NCI-H2081 (cell line): Measurements from ENCODE around the gene NTM.
"Not testable (repeated sequence)": the region's sequence is repeated elsewhere in the genome, so short reads cannot be mapped to it uniquely, and the experiment has no call there.

Experiments
- DNase-seq, 2 experiments: peaks; one replicate each; lab custom pipeline; 2025; lab: John Stamatoyannopoulos, UW

Gene NTM

DNA sequence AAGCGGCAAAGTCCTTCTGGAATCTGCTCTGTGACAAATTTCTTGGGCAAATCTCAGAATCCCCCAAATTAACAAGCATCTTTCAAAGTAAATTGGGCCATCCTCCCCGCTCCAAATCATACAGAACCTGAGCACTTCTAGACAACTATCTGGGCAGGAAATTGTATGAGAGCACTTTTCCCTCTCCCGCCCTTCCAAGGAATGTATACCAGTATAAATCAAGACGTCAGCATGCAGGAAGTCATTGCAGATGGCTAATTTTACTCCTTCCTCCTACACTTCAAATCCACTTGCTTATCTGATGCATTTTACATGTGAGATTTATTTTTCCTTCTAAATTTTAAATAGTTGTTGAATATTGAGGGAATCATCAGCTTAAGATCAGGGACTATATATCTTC lies 52.1 kb downstream of the NTM start:
- no peak for DNase-seq

DNA sequence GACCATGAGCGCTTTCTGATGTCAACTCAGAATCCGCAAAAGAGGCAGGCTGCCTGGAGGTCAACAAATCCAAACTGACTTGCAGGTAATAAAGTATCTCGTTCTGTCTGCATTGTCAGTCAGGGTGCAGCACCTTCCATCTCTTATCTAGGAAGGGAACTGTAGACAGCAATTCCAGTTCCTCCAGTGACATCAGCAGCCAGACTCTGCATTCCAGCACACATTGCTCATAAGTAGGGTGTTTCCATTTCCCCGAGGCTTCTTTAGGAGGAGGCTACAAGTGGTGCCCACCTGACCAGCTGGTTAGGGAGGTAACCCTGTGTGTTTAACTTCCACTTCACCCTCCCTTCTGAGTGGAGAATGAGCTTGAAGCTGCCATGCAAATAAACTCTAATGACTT lies 53.3 kb downstream of the NTM start:
- no peak for DNase-seq

DNA sequence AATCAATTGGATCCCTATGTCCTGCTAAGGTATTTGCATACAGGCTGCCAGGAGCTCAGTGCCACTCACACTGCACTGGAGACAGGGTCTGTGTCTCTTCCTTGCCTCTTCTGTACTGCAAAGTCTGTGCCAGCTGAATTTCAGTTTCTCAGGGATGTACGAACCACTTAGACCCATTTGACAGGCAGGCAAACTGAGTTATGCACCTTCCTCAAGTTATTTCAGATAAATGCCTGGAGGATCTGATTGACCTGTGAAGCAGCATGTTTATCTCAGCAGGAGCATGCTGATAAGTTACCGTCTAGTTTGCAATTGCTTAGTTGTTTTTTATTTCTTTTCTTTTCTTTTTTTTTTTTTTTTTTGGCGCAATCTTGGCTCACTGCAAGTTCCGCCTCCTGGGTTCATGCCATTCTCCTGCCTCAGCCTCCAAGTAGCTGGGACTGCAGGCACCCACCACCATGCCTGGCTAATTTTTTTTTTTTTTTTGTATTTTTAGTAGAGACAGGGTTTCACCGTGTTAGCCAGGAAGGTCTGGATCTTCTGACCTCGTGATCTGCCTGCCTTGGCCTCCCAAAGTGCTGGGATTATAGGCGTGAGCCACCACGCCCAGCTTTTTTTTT lies 54.0 kb downstream of the NTM start:
- not testable (repeated sequence) for DNase-seq

DNA sequence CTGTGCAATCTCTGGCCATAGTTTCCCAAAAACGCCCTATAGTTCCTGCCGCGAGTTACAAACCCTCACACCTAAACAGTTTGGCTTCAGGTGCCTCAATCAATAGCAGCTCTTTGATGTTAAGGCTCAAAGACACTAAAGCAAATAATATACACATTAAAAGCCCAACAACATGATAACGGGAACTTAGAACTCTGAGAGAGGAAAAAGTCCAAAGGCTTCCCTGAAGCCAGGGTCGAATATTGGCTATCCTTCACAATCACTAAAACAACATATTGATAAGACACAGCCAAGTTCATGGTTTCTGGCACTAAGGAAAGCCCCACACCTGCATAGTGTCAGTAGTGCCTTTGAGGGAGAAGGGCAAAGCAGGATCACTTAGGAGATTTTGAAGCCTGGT lies 54.9 kb downstream of the NTM start:
- DNase-seq: no peak

DNA sequence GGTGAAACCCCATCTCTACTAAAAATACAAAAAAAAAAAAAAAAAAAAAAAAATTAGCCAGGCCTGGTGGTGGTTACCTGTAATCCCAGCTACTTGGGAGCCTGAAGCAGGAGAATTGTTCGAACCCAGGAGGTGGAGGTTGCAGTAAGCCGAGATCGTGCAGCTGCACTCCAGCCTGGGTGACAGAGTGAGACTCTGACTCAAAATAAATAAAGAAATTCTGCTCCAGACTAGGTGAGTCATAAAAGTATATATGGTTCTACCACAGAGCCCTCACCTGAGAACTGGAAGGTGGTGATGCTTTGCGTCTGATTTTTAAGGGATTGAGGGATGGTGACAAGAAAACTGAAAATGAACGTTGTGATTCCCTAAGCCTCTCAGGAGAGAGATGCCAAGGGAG lies 58.4 kb downstream of the NTM start:
- no peak for DNase-seq

DNA sequence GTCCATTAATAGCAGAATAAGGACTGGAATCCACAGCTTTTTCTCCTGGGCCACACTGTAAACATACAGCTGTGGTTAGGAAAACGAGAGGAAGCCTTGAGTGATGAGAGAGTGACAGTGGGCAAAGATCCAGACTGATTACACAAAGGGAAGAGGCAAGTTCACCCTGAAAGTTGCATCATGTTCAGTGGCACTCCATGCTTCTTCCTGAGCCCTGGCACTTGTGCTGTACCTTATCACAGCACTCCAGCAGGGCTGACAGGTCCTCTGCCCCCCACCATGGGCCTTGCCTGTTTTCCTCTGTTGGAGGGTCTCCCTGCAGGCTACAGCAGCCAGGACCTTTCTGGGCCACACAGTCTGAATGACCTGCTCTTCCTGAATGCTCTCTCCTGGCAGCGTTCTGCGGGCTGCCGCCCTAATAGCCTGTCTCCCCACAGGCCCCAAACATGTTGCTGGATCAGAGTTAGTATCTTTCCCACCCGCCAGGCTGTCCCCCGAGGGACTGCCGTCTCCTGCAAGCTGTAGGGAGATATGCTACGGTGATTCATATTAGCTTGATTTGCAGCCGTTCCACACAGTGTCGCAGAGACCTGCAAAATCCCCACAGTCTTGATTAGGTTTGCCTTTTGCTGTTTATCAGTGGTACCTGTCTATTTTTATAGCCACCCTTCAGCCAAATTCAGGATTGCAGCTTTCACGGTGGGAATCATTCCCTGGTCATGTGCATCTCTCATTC lies 60.2 kb downstream of the NTM start:
- DNase-seq: no peak

DNA sequence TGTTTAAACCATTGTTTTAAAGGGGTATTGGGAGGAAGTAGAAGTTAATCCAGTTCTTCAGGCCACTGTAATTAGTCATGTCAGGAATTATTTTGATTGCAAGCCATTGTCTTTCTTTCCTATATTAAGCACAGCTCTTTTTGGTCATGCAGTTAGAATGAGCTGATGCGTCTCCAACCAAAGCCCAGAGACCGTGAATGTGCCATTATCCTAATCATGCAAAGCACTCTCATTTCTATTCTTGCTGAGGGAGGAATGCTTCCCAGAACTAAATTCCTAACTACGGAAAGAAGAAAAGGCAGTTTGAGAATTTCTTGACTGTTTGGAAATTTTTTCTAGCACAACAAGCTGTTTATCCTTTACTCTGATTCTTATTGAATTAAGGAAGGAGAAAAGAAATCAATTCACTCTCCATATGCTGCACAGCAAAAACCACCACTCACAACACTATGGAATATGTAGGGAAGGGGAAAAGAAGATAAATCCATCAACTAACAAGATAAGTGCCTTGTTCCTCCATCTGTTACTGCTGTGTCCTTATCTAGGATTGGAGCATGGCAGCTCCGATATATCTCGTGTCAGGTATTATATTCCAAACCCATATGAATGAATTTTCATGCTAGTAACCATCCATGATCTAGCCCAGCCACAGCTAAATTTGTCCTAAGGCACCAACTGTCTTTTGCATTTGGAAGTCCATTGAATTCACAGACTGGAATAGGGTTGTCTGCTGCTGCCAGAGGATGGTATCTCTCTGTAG lies 70.8 kb downstream of the NTM start:
- no peak for DNase-seq

DNA sequence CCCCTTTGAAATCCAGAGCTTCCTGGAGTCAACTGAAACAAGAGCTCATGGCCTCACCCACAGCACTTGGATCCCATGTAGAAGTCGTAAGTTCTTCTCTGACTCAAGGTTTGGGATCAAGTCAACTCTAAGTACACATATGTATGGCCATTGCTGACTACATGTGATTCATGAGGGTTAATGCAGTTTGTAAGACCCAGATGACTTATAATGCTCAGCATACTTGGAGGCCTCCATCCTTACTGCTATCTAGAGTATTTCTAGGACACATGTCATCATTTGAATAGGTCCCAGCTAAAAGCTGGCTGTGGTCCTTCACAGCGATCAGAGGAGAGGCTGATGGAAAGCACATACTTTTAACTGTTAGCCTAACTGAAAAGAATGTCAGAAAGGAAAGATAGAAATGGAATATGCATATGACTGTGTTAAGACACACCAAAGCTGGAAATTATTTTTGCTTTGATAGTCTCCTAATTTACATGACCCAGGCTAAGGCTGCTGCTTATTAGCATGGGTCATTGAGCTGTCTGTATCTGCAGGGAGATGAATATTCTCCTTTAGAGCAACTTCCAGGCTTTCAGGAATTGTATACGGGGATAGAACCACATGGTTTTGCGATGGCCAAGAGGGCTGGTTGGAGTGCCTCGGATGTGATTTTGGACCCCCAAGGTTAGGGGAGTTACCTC lies 76.3 kb downstream of the NTM start:
- no peak for DNase-seq

DNA sequence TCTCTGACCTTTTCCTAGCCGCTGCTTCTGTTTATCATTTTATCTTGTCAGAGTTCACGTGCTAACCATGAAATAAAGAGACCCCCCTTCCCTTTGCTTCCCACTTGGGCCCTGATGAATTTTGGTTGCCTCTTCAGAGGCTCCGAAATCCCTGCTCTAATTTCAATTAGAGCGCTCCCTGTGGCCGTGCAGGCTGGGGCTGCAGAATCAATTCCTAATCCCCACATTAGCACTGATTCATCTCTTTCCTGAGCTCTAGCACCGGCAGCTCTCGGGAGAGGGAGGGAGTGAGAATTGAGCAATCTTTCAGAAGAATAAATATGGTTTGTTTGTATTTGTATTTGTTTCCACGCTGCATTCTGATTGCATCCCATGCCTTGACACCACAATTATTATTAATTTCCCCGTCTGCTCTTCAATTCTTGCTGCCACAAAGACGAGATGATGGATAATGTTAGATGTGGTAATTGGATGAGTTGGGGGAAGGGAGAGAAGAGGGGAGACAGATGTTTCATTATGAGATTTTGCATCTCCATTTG lies 76.9 kb downstream of the NTM start:
- DNase-seq: no peak

DNA sequence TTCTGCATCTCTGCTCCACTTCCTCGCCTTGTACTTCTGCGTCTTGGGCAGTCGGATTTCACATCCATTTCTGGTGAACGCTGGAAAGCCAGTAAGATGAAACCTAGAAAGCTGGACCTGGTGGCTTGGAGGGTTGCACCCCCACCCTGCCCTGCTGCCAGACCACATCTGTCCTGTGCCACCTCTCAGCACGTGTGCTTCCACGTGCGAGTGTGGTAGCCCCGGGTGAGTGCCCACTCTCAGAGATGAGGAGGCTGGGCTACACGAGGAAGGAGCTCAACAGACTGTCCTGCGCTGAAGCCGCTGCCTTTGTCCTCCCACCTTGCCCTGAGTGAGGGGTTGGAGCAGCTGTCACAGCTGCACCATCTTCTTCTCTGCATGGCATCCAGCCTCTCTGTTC lies 77.5 kb downstream of the NTM start:
- no peak for DNase-seq

DNA sequence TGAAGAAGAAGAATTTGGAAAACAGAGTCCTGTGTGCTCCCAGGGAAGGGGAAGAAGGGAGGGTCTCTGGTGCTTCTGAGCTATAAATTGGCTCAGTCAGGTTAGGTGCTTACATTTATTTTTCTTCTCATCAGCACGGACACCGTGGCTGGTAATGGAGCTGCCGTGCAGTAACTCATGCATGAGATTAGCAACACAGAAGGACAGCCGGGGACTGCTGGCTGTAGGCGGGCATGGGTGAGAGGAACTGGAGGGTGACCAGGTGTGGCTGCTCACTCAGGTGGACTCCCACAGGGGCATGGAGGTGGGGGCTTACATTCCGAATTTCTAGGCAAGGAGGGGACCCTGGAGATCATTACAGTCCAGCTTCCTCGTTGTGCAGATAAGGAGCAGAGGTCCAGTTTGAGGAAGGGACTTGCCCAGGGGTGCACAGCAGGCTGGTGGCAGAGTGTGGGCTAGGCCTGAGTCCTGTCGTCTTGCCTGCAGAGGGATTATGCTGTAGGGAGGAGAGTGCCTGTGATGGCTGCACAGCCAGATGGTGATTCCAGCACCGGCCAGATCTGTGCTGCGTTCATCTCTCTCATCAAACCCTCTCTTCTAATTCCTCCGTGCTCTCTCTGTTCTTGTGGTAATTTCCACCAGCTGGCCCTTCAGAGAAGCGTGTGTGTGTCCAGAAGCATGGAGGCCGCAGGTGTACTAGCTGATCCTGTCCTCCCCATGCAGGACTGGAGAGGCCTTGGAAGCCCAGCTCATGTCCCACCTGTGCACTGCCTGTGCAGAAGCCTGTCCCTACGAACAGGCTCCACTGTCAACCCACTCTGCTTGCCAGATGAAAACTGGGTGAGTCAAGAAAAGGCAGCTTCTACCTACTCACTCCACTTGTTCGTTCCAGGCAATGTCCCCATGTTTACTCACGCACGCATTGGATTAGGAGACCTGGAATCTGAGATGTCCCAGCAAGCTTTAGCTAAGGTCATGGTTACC lies 78.9 kb downstream of the NTM start:
- DNase-seq: no peak

DNA sequence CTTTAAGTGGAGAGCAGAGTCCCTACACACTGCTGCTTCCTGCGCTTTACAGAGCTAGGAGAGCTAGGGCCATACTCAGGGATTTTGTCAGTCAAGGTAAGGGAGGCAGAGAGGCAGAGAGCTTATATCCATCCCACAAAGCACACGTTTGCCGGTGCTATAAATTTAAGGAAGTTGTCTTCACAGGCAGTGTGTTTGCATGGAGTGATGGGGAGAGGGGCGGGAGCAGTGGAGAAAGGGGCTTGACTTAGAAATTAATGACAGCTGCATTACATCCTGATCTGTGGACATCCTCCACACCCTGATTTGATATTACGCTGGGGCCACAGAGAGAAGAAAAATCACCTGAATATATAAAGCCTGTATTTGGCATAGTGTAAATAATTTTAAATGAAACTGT lies 84.1 kb downstream of the NTM start:
- no peak for DNase-seq

DNA sequence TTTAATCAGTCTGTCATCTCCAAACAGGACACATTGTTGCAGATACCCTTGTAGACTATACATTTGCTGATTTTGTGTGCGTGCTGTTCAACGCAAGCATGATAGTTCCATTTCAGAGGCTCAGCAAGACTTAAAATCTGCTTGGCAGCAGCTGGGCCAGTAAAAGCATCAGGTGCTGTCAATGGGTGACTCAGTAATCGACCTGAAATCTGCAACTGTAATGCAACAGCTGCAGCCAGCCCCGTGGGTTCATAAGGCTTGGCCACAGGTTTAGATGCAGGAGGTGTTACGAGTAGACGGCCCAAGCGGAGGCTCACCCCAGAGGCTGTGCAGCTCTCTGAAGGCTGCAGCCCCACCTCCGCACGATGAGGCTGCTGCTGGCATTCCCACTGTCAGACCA lies 84.6 kb downstream of the NTM start:
- no peak for DNase-seq

DNA sequence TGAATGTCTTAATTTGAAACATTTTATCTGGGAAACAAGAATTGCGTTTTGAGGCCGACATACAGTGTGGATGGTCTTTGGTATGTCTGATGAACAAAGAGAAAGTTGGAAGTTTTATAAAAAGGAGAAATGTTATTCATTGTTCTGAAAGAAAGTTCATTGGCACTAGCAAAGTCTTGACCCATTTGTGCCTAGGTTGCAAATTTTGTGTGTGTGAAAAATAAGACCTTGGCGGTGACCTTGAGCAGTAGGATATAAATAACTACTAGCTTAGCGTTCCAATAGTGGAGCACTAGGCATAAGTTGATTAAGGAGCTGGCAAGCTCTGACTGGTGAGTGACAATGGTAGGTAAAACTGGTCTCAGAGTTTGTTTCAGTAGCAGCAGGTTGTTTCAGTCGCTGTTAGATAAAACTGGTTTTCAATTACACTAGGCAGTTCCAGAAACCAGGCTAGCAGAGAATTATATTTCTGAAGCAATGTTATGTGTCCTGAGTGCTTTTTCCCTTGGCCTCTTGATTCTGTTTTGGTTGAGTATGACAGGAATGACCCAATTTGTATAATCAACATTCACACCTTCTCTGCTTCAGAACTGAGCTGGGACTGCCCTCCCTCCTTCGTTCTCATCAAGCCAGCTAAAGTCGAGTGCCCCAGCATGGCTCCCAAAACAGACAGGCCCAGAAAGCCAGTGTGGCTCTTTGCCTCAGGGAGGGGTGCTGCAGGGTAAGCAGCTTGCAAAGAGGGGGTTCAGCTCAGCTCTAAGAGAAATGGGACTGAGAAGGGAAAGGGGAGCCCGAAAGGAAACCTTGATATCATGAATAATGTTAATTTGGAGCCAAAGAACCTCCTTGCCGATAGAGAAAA lies 85.7 kb downstream of the NTM start:
- DNase-seq: no peak

DNA sequence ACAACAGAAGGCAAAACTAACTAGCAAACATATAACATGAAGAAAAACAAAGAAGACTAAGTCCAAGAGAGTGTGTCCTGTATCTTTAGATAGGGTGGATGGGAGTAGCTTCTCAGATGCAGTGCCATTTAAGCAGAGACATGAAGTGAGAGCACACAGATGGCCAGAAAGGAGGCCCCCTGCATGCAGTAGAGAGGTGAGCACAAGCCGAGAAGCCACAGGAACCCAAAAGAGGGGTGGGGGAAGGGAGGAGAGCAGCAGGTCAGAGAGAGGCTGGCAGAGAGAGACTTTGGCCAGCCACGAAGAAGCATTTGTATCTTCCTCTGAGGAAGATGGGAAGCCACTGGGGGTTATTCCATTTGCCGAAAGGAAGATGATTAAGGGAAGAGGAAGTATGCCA lies 86.7 kb downstream of the NTM start:
- DNase-seq: no peak

DNA sequence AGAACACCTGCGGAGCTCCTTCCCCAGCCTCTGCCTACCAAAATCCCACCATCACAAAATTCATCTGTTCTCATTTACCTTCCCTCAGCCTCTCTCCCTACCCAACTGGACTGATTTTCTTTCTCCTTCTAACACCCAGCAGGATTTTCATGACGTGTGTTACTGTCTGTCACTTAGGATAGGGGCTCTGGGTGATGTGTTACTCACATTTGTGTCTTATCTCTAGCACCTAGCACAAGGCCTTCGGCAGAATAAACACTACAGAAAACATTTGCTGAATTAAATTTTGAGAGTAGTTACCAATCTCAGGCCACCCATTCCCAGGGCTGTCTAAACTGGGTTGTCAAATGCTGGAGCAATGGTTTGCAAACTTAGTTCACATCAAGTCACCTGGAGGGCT lies 88.0 kb downstream of the NTM start:
- DNase-seq: no peak

DNA sequence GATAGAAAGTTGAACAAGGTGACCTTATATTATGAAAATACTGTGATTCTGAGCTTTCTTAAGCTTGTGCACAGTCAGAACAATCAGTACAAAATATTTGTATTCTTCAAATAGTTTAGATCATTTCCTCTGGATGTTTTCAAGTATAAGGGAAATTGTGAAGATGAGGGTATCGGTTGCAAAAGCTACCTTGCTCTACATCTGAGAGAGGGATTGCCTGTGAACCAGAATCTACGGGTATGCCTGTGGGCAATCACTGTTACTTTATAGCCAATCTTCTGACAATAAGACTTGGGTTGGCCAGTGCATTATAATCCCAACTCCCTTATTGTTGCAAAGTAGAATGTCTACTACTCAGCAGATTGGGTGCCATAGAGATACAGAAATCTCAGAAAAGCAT lies 90.5 kb downstream of the NTM start:
- no peak for DNase-seq

DNA sequence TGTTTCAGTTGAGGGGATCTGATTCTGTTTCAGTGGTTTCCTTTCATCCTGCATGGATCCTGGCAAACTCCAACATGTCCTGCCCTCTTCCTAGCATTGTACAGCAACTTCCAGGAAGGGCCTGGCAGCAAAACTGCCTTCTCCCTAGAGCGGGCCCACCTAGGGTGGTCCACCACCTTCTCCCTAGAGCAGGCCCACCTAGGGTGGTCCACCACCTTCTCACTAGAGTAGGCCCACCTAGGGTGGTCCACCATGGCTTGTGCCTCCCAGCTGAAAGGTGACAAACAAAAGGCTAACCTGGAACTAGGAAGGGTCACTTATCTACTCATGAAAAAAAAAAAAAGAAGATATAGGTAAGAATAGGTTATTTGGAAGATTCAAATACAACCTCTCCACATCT lies 92.2 kb downstream of the NTM start:
- DNase-seq: no peak

DNA sequence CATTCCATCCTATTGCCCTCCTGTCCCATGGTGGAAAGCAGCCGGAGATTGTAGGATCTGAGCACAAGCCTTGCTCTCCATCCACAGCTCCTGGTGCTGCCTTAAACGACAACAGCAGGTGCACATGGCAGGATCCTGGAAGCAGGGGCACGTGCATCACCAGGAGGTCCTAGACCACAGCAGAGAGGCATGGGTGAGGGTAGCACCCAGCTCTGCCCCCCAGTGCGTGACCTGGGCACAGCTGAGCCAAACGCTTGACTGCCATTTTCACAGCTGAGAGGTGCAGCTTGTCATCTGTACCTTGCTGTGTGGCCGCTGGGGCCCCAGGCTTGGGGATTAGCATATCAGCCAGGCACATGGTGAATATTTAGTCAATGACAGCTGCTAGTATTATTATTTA lies 92.7 kb downstream of the NTM start:
- DNase-seq: no peak
